GM23248 (cell line): ENCODE measurements around the gene DOK6.

ENCODE experiments used
- EZH2 ChIP-seq: fragments of 200-600 bp; sonication (generic); IDR thresholded peaks from 2 replicates; pipeline ENCODE4 v1.6.1; 2018; ENCODE audit warnings: antibody characterized with exemption, mild to moderate bottlenecking; ENCODE audit not compliant: insufficient read depth, poor library complexity, severe bottlenecking
- EZH2phosphoT487 ChIP-seq: fragments of 200-600 bp; sonication (generic); IDR thresholded peaks from 2 replicates; pipeline ENCODE4 v1.6.1; 2018; ENCODE audit warnings: antibody characterized with exemption, moderate library complexity, mild to moderate bottlenecking, low read depth; ENCODE audit not compliant: insufficient read depth

DNA sequence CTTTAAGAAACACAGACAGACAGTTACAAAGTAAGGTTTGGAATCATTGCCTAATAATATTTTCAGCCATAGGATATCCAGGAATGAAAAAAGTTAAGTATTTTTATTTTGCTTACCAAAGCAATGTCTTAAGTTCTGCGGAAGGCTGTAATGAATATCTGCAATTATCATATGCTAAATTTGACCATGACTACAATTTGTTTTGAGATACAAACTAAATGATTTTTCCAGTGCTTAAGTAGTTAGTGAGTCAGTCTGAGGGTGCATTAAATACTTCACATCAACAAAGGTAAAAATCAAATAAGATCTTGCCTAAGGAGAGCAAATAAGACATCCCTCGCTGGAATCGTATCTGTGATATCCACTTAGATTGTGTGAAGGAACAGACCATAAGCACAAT, 297.0 kb downstream of the DOK6 start:
- no peak for TF ChIP-seq EZH2
- TF ChIP-seq EZH2phosphoT487, result no peak
